Aortic smooth muscle cell (primary cell): ENCODE results near the gene DMRTC1B. TPM values are rescaled to one million over a fixed set of nuclear protein-coding genes. Genes with fewer than 3 reads are reported as not detected.

ENCODE experiments used
- total RNA-seq: library from RNA; depleted of rRNA; stranded (reverse); fragments of >200 nt; gene quantifications from 2 replicates; pipeline ENCODE4 v1.2.3, GENCODE V29; 2014

The DMRTC1B gene
- not detected in 2 replicates for total RNA-seq

GRCh38 chrX:72776653-72777466, at the start of gene DMRTC1B:
DMRTC1B (plus strand) TSS chrX:72776890; CDS start chrX:72845136, 68,246 bp downstream.

GRCh38 chrX:72782560-72782959, 5.9 kb downstream of the DMRTC1B start, which contains the start of gene FAM236B:
FAM236B (minus strand) TSS chrX:72782660; CDS start chrX:72782560, 100 bp downstream.

GRCh38 chrX:72808110-72808509, 31.4 kb downstream of the DMRTC1B start, which contains the start of gene FAM236D:
FAM236D (minus strand) TSS chrX:72808210; CDS start chrX:72808110, 100 bp downstream.

Other genes starting within 250 kb of the DMRTC1B start
- 28.4 and 36.4 TPM in 2 replicates for gene HDAC8, start 204.0 kb upstream of the DMRTC1B start, total RNA-seq
- gene PHKA1, start 62.6 kb upstream of the DMRTC1B start, total RNA-seq = 11.1 and 13.9 TPM in 2 replicates
- gene FAM236B, start 5.8 kb downstream of the DMRTC1B start, total RNA-seq = not detected in 2 replicates
- not detected in 2 replicates for gene FAM236D, start 31.3 kb downstream of the DMRTC1B start, total RNA-seq
- gene FAM236C, start 135.7 kb downstream of the DMRTC1B start, total RNA-seq = not detected in 2 replicates
- gene FAM236A, start 161.3 kb downstream of the DMRTC1B start, total RNA-seq = not detected in 2 replicates
- gene DMRTC1, start 166.9 kb downstream of the DMRTC1B start, total RNA-seq = not detected in 2 replicates
- not detected in 2 replicates for gene PABPC1L2B, start 226.0 kb downstream of the DMRTC1B start, total RNA-seq